GM18511 (cell line): ENCODE measurements around the gene NEURL1B.
"Not testable (repeated sequence)": the region's sequence is repeated elsewhere in the genome, so short reads cannot be mapped to it uniquely, and the experiment has no call there.

Experiments
- ATAC-seq: cut with Tn5 transposase; IDR thresholded peaks from one replicate; pipeline ENCODE4 v1.9.1; 2021; ENCODE audit warnings: mild to moderate bottlenecking, moderate library complexity; ENCODE audit not compliant: unreplicated experiment

NEURL1B gene

DNA sequence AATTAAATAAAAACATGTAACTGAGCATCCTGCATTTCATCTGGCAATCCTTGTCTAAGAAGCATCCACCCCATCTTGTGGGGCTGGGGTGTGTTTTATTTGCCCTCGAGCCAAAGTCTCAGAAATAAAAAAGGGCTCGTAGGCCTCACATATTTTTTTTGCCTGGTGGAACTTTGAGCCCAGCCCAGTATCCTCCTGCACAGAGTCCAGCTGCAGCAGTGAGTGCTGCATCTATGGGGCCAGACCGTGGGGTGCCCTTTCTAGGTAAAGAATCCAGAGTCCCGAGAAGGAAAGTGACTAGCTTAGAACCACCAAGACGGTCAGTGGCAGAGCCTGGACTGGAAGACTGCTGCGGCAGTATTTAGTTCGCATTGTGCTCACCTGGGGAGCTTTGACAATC lies 33.1 kb downstream of the NEURL1B start:
- ATAC-seq: no peak

DNA sequence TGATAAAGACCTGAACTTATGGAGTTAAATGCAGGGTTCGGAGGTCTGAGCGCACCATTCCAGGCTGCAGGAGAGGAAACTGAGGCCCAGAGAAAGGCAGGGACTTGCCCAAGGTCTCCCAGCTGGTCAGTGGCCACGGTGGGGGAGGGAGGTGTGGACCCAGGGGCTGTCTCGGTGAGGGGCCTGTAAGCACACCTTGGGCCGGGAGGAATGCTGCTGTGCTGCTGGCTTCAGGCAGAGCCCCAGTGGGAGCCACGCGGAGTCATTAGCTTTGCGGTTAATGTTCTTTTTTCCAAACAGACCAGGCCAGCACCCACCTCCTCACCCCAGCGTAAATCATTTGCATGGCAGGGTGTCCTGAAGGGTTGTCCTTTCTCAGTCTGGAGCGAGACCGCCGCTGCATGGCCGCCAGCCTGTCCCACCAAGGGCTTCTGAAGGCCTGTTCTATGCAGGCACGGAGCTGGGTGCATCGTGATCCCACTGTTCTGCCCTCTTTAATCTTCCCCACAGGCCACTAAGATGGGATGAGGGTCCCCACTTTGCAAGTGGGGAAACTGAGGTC lies 35.9 kb downstream of the NEURL1B start:
- no peak for ATAC-seq

DNA sequence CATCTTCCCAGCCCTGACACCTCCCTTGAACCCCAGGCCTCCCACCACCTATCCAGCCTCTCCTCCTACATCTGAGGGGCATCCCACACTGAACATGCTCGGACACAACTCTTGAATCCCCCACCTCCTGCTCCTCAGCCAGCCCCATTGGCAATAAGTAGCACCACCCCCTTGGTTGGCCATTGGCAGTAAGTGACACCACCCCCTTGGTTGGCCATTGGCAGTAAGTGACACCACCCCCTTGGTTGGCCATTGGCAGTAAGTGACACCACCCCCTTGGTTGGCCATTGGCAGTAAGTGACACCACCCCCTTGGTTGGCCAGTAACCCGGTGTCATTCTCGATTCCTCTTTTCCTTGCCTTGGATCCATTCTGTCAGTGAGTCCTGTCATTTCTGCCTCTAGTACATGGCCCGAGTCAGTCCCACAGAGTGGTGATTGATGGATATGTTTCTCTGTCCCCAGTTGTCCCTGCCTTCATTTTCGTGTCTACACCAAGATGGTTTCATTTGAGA lies 37.4 kb downstream of the NEURL1B start:
- ATAC-seq: not testable (repeated sequence)

DNA sequence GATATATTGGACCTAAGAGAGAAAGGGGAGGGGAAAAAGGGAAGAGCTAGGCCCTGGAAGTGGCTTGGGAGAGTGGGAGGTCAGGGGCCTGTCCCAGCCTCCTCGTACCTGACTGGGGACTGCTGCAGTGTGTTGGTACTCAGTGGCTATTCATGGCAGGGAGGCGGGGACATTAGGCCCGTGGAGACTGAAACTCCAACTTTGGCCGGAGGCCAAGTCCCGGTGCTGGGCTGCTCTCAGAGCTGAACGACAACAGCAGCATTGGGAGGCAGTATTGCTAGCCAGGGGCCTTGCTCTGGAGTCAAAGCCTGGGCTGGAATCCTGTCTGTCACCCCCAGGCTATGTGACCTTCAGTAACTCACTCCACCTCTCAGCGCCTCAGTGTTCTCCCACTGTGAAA lies 37.8 kb downstream of the NEURL1B start:
- no peak for ATAC-seq

DNA sequence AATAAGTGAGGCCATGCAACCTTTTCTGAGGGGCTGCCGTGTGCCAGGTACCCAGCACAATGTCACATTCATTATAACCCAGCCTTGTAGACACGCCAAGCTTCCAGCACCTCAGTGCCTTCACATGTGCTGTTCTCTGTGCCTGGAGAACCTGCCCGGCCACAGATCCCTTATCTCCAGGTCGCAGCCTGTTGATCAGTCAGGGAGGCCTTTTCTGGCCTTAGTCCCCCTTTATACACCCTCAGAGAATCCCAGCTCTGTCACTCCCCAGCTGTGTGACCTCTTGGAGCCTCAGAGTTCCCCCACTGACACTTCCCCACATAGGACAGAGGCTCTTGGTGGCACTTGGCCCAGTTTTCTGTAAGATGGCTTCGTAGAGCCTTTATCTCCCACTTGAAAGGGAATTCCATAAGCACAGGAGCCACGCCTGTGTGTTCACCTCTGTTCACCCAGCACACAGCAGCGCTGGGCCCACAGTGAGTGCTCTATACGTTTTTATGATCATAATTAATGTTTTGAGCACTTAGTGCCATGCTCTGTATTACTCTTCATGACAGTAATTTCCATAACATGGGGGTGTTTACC lies 38.7 kb downstream of the NEURL1B start:
- ATAC-seq: no peak

DNA sequence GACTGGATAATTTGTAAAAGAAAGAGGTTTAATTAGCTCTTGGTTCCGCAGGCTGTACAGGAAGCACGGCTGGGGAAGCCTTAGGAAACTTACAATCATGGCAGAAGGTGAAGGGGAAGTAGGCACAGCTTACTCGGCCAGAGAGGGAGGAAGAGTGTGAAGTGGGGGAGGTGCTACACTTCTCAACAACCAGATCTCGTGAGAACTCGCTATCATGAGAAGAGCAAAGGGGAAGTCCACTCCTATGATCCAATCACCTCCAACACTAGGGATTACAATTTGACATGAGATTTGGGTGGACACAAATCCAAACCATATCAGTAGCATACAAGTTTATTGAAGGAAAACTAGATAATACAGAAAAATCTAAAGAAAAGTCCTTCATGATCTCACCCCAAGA lies 39.9 kb downstream of the NEURL1B start:
- ATAC-seq: no peak

DNA sequence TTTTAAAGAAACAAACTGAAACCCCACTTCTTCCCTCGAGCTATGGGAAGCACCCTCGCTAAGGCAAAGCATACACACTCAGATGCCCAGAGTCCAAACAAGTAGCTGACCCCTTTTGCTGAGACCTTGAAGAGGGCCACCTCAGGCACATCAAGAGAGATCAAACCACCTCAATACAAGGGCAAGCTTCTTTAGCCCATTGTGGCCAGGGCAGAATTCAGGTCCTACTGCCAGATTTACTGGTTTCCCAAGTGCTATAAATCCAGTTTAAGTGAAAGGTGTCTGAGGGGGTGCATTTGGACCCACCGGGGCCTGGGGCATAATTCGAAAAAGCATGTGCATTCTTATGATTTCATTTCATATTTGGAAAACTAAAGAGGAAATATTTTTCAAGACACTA lies 40.4 kb downstream of the NEURL1B start:
- ATAC-seq: no peak

DNA sequence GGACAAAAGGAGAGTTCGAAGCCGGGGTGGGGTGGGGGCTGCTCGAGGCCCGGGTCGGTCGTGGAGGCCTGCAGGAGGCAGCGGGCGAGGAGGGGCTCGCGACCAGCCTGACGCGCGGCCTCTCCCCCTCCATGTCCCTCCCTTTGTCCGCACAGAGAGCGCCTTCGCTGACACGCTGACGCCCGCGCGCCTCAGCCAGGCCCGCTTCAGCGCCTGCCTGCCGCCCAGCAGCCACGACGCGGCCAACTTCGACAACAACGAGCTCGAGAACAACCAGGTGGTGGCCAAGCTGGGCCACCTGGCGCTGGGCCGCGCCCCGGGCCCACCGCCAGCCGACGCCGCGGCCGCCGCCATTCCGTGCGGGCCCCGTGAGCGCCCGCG lies 42.2 kb downstream of the NEURL1B start:
- ATAC-seq: no peak

DNA sequence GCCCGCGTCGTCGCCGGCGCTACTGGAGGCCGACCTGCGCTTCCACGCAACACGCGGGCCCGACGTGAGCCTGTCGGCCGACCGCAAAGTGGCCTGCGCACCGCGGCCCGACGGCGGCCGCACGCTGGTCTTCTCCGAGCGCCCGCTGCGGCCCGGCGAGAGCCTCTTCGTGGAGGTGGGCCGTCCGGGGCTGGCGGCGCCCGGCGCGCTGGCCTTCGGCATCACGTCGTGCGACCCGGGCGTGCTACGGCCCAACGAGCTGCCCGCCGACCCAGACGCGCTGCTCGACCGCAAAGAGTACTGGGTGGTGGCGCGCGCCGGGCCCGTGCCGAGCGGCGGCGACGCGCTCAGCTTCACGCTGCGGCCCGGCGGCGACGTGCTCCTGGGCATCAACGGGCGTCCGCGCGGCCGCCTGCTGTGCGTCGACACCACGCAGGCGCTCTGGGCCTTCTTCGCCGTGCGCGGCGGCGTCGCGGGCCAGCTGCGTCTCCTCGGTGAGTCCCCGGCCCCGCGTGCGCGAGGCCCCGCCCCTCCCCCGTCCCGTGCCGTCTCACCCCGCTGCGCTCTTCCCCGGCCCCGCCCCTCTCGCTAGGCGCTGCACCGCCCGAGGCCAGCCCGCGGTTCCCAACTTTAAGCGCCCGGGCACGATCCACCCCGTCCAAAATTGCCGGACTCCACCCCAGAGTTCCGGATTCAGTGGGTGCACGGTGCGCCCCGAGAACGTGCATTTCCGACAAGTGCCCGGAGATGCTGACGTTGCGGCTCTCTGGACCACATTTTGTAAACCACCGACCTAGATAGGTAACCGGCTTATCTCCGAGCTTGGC lies 42.8 kb downstream of the NEURL1B start:
- no peak for ATAC-seq

DNA sequence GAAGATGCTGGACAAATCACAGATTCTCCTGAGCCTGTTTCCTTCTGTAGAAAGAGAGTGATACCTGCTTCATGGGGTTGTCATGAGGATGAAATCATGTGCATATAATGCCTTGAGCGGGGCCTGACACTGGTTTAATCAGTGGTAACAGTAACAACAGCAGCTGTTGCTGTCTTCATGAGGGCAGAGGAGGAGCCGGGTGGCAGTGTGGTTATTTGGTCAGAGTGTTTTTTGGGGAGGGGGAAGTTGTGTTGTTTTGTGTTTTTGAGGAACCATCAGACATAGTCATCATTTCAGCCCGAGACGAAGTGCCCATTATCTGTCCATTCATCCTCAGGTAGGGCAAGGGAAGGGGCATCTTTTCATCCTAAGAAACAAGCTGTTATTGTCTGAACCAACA lies 44.0 kb downstream of the NEURL1B start:
- ATAC-seq: no peak

DNA sequence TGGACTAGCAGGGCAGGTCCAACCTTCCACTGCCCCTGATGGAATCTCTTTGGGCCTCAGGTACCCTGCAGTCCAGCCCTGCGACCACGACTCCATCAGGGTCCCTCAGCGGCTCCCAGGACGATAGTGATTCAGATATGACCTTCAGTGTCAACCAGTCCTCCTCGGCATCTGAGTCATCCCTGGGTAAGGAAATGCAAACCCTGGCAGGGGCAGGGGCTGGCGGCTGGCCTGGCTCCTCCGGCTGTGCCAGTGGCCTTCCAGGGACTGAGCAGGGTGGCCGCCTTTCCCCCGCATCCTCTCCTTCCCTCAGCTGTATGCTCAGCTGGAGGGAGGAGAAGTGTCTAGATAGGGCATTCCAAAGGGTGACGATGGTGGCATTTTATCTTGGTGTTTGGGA lies 45.0 kb downstream of the NEURL1B start:
- ATAC-seq: no peak

DNA sequence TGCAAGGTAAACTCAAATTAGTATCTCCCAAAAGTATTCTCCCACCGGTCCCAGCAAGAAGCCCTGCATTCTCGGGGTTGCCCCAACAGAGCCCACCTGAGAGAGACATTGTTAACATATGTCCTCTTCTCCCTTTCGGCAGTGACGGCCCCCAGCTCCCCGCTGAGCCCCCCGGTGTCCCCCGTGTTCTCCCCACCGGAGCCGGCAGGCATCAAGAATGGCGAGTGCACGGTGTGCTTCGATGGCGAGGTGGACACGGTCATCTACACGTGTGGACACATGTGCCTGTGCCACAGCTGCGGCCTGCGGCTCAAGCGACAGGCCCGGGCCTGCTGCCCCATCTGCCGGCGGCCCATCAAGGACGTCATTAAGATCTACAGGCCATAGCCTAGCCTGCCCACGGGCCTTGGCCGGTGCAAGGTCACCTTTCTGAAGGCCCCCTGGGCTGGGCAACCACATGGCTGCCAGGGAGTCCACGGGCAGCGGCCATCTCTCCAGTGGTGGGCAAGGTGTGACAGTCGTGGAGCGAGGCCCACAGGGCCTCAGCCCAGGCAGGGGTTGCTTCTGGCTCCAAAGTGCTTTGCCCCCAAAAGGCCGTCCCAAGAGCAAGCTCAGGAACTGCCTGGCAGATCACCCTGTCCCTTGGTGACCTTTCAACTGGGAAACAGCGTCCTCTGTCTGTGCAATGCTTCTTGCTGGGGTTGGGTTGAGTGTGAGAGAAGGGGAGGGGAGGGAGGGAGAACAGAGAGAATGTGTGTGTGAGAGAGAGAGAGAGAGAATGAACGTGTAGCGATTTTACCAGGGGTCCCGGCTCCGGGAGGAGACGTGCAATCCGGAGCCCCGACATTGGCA lies 45.7 kb downstream of the NEURL1B start:
- ATAC-seq: no peak

DNA sequence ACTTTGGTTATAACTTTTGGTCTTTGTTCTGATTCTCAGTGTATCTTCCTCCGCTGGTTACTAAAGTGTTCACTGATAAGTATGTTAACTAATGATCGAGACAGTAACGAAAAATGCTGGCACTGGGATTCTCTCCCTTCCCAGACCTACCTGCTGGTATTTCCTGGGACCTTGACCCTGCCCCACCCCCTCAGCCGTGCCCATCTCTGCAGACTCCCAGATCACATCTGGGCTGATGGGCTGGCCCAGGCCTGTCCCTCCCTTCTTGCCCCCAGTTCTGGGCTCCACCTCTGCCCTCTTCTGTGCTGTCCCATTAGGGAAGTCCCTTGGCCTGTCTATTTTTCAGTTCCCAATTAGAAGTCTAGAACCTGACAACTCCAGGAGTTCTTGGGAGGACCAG lies 46.9 kb downstream of the NEURL1B start:
- peak; percentile 45 for ATAC-seq

DNA sequence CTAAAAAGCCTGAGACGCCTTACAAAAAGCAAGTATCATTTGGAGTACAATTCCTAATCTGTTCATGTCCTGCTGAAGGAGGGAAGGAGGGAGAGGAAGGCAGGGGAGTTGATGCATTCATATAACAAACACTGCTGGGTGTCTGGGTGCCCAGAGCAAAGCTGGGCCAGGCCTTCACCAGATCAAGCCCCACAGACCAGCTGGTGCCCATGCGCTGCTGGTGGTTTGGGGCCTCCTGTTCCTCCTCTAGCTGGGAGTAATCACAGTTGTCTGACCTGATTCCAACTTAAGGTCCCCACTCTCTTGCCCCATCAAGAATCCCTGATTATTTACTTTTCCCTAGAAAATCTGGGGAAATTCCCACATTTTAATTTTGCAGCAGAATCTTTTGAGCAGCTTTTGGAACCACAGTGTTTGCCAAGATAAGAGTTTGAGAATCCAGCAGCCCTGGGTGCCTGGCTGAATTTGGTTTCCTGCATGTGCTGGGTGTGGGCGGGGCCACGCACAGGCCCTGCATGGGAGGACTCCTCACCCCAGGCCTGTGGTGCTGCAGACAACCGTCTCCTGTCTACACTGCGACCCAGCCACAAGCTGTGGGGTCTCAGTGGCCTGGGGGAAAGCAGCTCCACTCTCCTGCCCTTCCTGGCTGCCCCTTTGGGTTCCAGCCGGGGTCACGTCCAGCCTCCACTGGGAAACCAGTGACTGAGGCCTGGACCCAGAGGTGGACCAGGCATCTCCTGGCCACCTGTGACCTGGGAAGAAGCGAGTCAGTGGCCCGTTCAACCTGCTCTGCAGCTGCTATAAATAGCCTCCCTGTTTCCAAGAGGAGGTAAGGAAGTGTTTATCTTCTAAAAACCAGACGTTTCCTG lies 47.5 kb downstream of the NEURL1B start:
- ATAC-seq: peak; percentile 70

DNA sequence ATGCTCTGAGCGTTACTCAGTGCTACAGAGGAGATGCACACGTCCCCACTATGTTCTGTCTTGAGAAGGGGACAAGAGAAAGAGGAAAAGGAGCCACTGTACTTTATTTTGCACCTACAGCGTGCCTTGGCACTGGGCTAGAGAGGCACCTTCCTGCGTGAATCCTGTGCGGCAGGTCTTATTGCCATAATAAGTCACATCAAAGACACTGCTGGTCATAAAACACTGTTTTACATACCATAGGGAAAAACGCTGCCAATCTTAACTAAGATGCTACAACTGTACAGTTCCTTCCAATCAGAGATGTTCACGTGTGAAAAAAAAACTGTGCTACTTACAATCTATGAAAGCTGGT lies 48.1 kb downstream of the NEURL1B start:
- ATAC-seq: no peak

DNA sequence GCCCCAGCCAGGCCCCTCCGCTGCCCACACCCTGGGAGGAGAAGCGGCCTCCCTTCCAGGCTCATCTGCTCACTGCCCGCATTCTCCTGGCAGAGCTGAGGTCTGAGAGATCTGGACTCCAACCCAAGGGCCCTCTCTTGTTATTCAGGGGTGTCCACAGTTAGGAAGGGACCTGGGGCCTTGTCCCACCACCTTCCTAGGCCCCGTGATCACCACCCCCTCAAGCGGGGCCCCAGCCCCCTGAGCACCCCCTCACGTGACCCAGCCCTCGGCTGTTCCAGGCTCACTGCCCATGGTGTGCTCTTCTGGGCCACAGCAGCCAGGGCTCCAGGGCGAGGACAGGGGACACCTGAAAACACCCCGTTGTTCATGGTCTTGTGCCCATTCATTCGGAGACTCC lies 48.7 kb downstream of the NEURL1B start:
- no peak for ATAC-seq

DNA sequence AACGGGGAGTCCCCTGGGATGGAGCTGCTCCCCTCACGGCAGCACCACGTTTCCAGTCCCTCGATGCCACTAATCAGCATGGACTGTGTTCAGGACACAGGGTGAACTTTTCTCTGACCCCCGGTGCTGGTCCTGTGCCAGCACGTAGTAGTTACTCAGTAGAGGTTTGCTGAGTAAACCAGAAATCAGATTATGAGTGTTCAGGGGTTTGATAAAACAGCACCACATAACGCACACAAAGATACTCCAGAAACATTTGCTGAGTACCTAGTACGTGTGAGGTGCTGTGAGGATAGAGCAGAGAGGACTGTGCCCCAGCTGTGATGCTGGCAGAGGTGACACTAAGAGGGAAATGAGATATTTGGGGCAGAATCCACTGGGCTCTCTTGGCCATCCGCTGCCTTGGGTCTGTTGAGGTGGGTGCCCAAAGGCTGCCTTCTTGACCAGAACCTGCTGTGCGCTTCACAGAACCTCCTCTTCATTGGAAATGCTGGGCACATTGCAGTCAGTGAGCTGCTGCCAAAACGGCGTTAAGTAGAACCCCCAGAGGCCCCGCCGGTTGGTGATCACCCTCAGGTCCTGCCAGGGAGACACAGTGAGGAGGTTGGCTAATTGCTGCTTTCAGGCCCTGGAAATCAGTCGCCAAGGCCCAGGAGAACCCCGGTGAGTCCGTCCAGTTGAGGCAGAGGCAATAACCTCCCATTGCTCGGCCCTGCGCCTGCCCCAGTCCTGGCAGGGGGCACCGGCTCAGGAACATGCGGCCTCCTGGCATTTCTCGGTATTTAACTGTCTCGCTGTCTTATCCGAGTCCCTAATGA lies 49.4 kb downstream of the NEURL1B start:
- peak; percentile 66 for ATAC-seq

DNA sequence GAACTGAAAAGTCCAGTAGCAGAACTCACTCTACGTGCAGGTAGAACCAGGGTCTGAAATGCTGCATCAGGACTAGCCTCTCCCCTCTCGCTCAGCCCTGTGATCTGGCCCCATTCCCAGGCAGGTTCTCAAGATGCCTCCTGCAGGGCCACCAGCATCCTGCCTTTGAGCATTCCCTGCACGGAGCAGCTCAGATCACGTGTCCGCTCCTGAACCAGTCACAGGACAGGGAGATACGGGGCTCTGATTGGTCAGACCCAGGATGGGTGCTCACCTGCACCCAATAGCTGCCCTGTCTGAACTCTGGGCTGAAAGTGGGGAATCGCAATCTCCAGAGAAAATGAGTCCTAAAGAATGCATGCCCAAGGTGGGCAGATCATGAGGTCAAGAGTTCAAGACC lies 50.8 kb downstream of the NEURL1B start:
- no peak for ATAC-seq

DNA sequence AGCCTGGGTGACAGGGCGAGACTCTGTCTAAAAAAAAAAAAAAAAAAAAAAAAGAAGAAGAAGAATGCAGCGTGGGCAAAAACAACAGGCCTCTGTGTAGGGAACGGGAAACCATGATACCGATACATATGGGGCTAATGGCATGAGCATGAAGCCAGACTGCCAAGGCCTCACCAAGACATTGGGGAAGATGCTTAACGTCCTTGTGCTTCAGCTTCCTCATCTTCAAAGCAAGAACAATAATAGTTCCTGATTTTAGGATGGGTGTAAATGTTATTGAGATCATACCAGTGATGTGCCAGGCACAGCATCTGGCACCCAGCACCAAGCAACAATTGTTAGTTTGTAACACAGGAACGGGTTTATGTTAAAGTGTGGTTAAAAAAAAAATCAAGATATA lies 51.4 kb downstream of the NEURL1B start:
- ATAC-seq: no peak

DNA sequence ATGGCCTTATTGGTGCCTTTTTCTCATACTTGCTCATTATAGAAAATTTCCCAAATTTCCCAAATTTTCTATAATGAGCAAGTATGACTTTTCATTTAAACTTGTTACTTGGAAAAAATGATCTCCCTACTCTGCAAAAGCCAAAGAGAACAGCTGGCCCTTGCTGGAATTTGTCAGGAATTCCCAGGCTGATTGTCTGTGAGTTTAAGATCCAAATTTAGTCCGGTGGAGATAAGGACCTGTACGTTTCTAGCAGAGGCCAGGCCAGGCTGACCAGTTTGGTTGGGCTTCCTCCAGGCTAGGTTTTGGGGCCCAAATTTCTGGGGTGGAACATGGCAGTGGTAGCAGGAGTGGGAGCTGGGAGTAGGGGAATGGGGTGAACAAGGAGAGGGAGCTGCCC lies 51.9 kb downstream of the NEURL1B start:
- ATAC-seq: no peak
